Heart right ventricle (tissue), 16 donors: ENCODE results near the gene RAD51B. TPM values are rescaled to one million over a fixed set of nuclear protein-coding genes. Genes with fewer than 3 reads are reported as not detected.

ENCODE experiments used
- ATAC-seq, 8 donors: fragments of 200-7000 bp; cut with Tn5 transposase; one replicate each; pipeline ENCODE4 v1.9.1; 2020; ENCODE audit warnings: mild to moderate bottlenecking in 8 of 8, moderate library complexity in 8 of 8, moderate number of reproducible peaks in 1 of 8
- DNase-seq, 2 donors: peaks; one replicate each; pipeline ENCODE4 v3.0.0-alpha.2; 2020
- H3K27ac ChIP-seq, 10 donors: fragments of 200-600 bp; sonication (generic) in 2 of 10; one replicate each; pipeline versions ENCODE4 v1.5.0 to v1.8.0; 2020 to 2022; ENCODE audit warnings: mild to moderate bottlenecking in 3 of 10
- H3K27me3 ChIP-seq, 7 donors: fragments of 200-600 bp; one replicate each; pipeline ENCODE4 v1.8.0; 2021 to 2022; ENCODE audit warnings: mild to moderate bottlenecking in 2 of 7
- H3K36me3 ChIP-seq, 9 donors: fragments of 200-600 bp; sonication (generic) in 1 of 9; one replicate each; pipeline versions ENCODE4 v1.5.0 to v1.8.0; 2020 to 2022; ENCODE audit warnings: mild to moderate bottlenecking in 2 of 9
- H3K4me1 ChIP-seq, 9 donors: fragments of 200-600 bp; sonication (generic) in 1 of 9; one replicate each; pipeline versions ENCODE4 v1.5.0 to v1.8.0; 2020 to 2022; ENCODE audit warnings: mild to moderate bottlenecking in 4 of 9
- H3K4me3 ChIP-seq, 10 donors: fragments of 200-600 bp; sonication (generic) in 2 of 10; one replicate each; pipeline versions ENCODE4 v1.5.0 to v1.8.0; 2020 to 2022; ENCODE audit warnings: mild to moderate bottlenecking in 7 of 10, moderate library complexity in 2 of 10
- H3K9me3 ChIP-seq, 11 donors: fragments of 200-600 bp in 10 of 11; sonication (generic) in 2 of 11; one replicate each; pipeline versions ENCODE4 v1.5.0 to v1.8.0; 2013 to 2022; ENCODE audit warnings: mild to moderate bottlenecking in 2 of 11, control low read depth in 1 of 11, moderate library complexity in 1 of 11
- CTCF ChIP-seq, 9 donors: fragments of 200-600 bp; sonication (generic) in 2 of 9; IDR thresholded peaks; one replicate each; pipeline versions ENCODE4 v1.5.0 to v1.8.0; 2021 to 2022; ENCODE audit warnings: antibody characterized with exemption in 9 of 9, mild to moderate bottlenecking in 5 of 9, moderate library complexity in 1 of 9
- WGBS, 2 donors: extraction: QIAGEN DNeasy Blood & Tissue Kit; methylation state at CpG; one replicate each; pipeline ENCODE4 v1.1.7; 2013; ENCODE audit warnings: inconsistent platforms in 1 of 2; 5-methylcytosine and 5-hydroxymethylcytosine counted together
- intact Hi-C, 10 donors: fragments of 100-400 bp; cut with DNase I; formaldehyde crosslinking; loops; one replicate each; pipeline versions ENCODE4 v1.11.1 to v1.14.2; 2022
- polyA plus RNA-seq, 2 donors: library from polyadenylated mRNA; stranded (reverse); fragments of 200-250 nt; gene quantifications; one replicate each; pipeline ENCODE4 v1.2.3, GENCODE V29; 2013
- total RNA-seq, 10 donors: library from RNA; stranded (reverse); fragmentation: NEBNext Ultra II Directional in 3 of 10; extraction: Animal tissue kit (Norgen Biotek cat#: 25700) in 3 of 10; gene quantifications; one replicate each; pipeline versions ENCODE4 v1.2.1 to v1.2.4, GENCODE V29; 2021 to 2023
- donor health status: Arrhythmogenic right ventricular cardiomyopathy.
- donor health status: ischemic (EF 13 %, LVEDD 7.1; RV severe dilation, severe dysfunction).
- donor health status: healthy with polysubstance abuse.
- donor health status: DM: no; HTN: yes; CAD: no.
- donor health status: DM: no; HTN: no; CAD: no.
- donor health status: ischemic (EF 25% LVEDD 6.9; RV normal size, moderate dysfunction).
- donor health status: ischemic (EF 25% LVEDD 5.7; RV mildly dilated, moderate dysfunction).
- donor health status: healthy.
- donor health status: DM: yes; HTN: yes; CAD: no.
- donor health status: Ischemic cardiomyopathy.
- donor health status: ischemic (EF 35%, LVEDD 5.7; RV mildly dilated, moderate dysfunction).
- donor health status: nonischemic (EF 11% LVEDD 7.7; RV severe dilation, severe dysfunction).
- donor health status: DM: yes; HTN: yes; CAD: no.
- donor health status: PGD.
- donor health status: ischemic (EF 29% LVEDD 5.4; RV normal size, mild dysfunction).
- donor health status: nonischemic (EF 23%, LVEDD 6.1; RV moderate dilation, normal function).

The RAD51B gene
- total and polyA plus RNA-seq, 12 donors: 0.88 to 8.6 (median 3.5) TPM

- no peak for DNase-seq
- no peak for ATAC-seq
- Histone ChIP-seq H3K9me3 (no peaks in the 10 kb centered on the region), H3K27ac (no peak overlapping the region), H3K4me3 (no peak overlapping the region), H3K36me3 (no peaks in the 10 kb centered on the region), H3K4me1 (peaks cover 0 to 33% (median 9%) of the 10 kb centered on the region in 9 donors), H3K27me3 (no peaks in the 10 kb centered on the region)
- intact Hi-C loops: loop anchor here in 1 of 10 donors (10.0 kb wide), 1 partner anchor 261 kb away; no protein-coding TSS in a partner anchor
- TF ChIP-seq CTCF (IDR thresholded peaks at IDR 0.05): no peak
- WGBS, 2 donors: 89 to 91% methylated on average over 2 of the region's 2 CpGs
These were observed 396.1 kb downstream of the RAD51B start for GRCh38 chr14:68215629-68216028.

- WGBS, 2 donors: 50 to 52% methylated on average over 3 of the region's 3 CpGs
- Histone ChIP-seq H3K4me3 (no peak overlapping the region), H3K27ac (no peak overlapping the region), H3K36me3 (no peaks in the 10 kb centered on the region), H3K9me3 (no peaks in the 10 kb centered on the region), H3K4me1 (peaks cover 0 to 28% (median 6%) of the 10 kb centered on the region in 9 donors), H3K27me3 (no peaks in the 10 kb centered on the region)
- DNase-seq (no peak), ATAC-seq (no peak)
- TF ChIP-seq CTCF (IDR thresholded peaks at IDR 0.05): no peak
- intact Hi-C loops: loop anchor here in 1 of 10 donors (10.0 kb wide), 1 partner anchor 261 kb away; no protein-coding TSS in a partner anchor
These were observed 396.5 kb downstream of the RAD51B start for GRCh38 chr14:68216079-68216478.

GRCh38 chr14:68216957-68217356 is 397.4 kb downstream of the RAD51B start:
- no peaks in the 10 kb centered on the region for H3K36me3 ChIP-seq
- peaks cover 0 to 2% (median 0%) of the 10 kb centered on the region in 11 donors for H3K9me3 ChIP-seq
- no peaks in the 10 kb centered on the region for H3K27me3 ChIP-seq
- no peak for DNase-seq
- peaks cover 0 to 19% (median 5%) of the 10 kb centered on the region in 9 donors for H3K4me1 ChIP-seq
- intact Hi-C loops: loop anchor here in 1 of 10 donors (10.0 kb wide), 1 partner anchor 262 kb away; no protein-coding TSS in a partner anchor
- WGBS, 2 donors: 96 to 99% methylated on average over 3 of the region's 3 CpGs
- no peak overlapping the region for H3K4me3 ChIP-seq
- no peak overlapping the region for H3K27ac ChIP-seq
- ATAC-seq: no peak
- TF ChIP-seq CTCF (IDR thresholded peaks at IDR 0.05): no peak

- ATAC-seq (no peak), DNase-seq (no peak)
- peaks cover 0 to 16% (median 5%) of the 10 kb centered on the region in 9 donors for H3K4me1 ChIP-seq
- no peaks in the 10 kb centered on the region for H3K36me3 ChIP-seq
- intact Hi-C loops: loop anchor here in 1 of 10 donors (10.0 kb wide), 1 partner anchor 263 kb away; no protein-coding TSS in a partner anchor
- no peak overlapping the region for H3K27ac ChIP-seq
- H3K4me3 ChIP-seq: no peak overlapping the region
- TF ChIP-seq CTCF (IDR thresholded peaks at IDR 0.05): no peak
- H3K27me3 ChIP-seq: no peaks in the 10 kb centered on the region
- H3K9me3 ChIP-seq: peaks cover 0 to 4% (median 0%) of the 10 kb centered on the region in 11 donors
These were observed 398.3 kb downstream of the RAD51B start for GRCh38 chr14:68217791-68218340.
